ENCODE data around the gene SLC17A1.
"Not testable (repeated sequence)": the region's sequence is repeated elsewhere in the genome, so short reads cannot be mapped to it uniquely, and the experiment has no call there.

SLC17A1 gene

DNA sequence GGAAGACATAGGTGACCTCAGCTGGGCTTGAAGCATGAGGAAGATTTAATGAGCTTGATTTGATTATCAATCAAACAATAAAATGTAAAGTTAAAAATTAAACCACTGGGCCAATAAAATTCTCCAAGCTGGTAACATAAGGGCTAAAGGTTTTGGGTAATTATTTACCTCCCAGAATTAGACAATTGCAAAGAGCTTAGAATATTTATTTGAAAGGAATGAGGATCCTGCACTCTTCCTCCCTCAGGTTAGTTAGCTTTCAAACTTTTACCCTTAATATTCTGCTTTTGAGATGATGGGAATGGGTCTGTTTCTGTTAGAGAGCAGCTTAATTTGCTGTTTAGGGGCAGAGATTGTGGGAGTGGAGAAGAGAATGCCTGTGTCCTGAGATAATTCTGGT, 77.3 kb downstream of the SLC17A1 start, which contains the start of gene SLC17A4:
SLC17A4 (plus strand) TSS at position 208 of the 400 bp plus-strand sequence. CDS start 7,221 bp downstream, outside the sequence.
- Histone ChIP-seq H3K27ac (no peak within 1 kb of the TSS), H3K4me3 (IDR thresholded peaks at IDR 0.05; ENCODE audit: insufficient read depth, low read depth, low read length) (no peak within 1 kb of the TSS), H3K9ac (no peak within 1 kb of the TSS), H2AFZ (ENCODE audit: low read depth) (no peak within 1 kb of the TSS), H3K36me3 (ENCODE audit: insufficient read depth) (no peaks in the 10 kb centered on the region), H3K4me1 (ENCODE audit: low read depth, poor library complexity, severe bottlenecking) (no peaks in the 10 kb centered on the region), H4K20me1 (ENCODE audit: insufficient read depth) (no peaks in the 10 kb centered on the region), H3K27me3 (ENCODE audit: insufficient read depth, low read depth) (no peaks in the 10 kb centered on the region), H3K4me2 (no peak within 1 kb of the TSS), H3K79me2 (ENCODE audit: insufficient read depth, low read depth) (no peaks in the 10 kb centered on the region)
- TF ChIP-seq, protein P1, sequence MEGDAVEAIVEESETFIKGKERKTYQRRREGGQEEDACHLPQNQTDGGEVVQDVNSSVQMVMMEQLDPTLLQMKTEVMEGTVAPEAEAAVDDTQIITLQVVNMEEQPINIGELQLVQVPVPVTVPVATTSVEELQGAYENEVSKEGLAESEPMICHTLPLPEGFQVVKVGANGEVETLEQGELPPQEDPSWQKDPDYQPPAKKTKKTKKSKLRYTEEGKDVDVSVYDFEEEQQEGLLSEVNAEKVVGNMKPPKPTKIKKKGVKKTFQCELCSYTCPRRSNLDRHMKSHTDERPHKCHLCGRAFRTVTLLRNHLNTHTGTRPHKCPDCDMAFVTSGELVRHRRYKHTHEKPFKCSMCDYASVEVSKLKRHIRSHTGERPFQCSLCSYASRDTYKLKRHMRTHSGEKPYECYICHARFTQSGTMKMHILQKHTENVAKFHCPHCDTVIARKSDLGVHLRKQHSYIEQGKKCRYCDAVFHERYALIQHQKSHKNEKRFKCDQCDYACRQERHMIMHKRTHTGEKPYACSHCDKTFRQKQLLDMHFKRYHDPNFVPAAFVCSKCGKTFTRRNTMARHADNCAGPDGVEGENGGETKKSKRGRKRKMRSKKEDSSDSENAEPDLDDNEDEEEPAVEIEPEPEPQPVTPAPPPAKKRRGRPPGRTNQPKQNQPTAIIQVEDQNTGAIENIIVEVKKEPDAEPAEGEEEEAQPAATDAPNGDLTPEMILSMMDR (conservative IDR thresholded peaks at IDR 0.05; ENCODE audit: low read depth, low read length): no peak

- Histone ChIP-seq H3K27ac (no peak overlapping the region), H3K4me3 (IDR thresholded peaks at IDR 0.05; ENCODE audit: insufficient read depth, low read depth, low read length) (no peak overlapping the region), H3K4me2 (no peak overlapping the region), H3K79me2 (ENCODE audit: insufficient read depth, low read depth) (no peaks in the 10 kb centered on the region), H3K4me1 (ENCODE audit: low read depth, poor library complexity, severe bottlenecking) (no peaks in the 10 kb centered on the region), H3K27me3 (ENCODE audit: insufficient read depth, low read depth) (no peaks in the 10 kb centered on the region), H3K36me3 (ENCODE audit: insufficient read depth) (no peaks in the 10 kb centered on the region), H3K9ac (no peak overlapping the region), H4K20me1 (ENCODE audit: insufficient read depth) (no peaks in the 10 kb centered on the region), H2AFZ (ENCODE audit: low read depth) (no peak overlapping the region)
- TF ChIP-seq, protein P1 (conservative IDR thresholded peaks at IDR 0.05; ENCODE audit: low read depth, low read length): no peak
Measured at GRCh38 chr6:25753079-25753478, 78.8 kb downstream of the SLC17A1 start.

- Histone ChIP-seq H4K20me1 (ENCODE audit: insufficient read depth) (no peaks in the 10 kb centered on the region), H3K4me2 (no peak overlapping the region), H3K36me3 (ENCODE audit: insufficient read depth) (no peaks in the 10 kb centered on the region), H3K9ac (no peak overlapping the region), H3K4me3 (IDR thresholded peaks at IDR 0.05; ENCODE audit: insufficient read depth, low read depth, low read length) (no peak overlapping the region), H3K27ac (no peak overlapping the region), H3K79me2 (ENCODE audit: insufficient read depth, low read depth) (no peaks in the 10 kb centered on the region), H3K27me3 (ENCODE audit: insufficient read depth, low read depth) (no peaks in the 10 kb centered on the region), H2AFZ (ENCODE audit: low read depth) (no peak overlapping the region), H3K4me1 (ENCODE audit: low read depth, poor library complexity, severe bottlenecking) (no peaks in the 10 kb centered on the region)
- TF ChIP-seq, protein P1 (conservative IDR thresholded peaks at IDR 0.05; ENCODE audit: low read depth, low read length): no peak
Measured at GRCh38 chr6:25750906-25751305, 80.9 kb downstream of the SLC17A1 start.

DNA sequence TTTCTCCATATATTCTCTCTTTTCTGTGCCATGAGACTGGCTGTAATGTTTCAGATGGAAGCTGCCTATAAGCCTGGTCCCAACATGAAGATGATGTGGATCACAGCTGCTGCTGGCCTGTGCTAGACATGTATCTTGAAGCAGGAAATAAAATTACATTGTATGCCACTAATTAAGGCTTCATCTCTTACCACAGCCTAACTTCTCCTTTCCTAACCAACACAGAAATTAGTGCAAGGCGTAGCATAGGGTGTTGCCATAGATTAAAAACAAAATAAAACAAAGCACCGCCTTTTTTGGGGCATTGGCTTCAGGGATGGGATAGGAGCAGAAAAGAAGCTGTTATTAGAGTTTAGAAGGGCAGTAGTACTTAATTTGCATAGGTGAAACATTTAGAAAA, 82.0 kb downstream of the SLC17A1 start:
- Histone ChIP-seq H3K27ac (no peak overlapping the region), H3K27me3 (ENCODE audit: insufficient read depth, low read depth) (no peaks in the 10 kb centered on the region), H3K79me2 (ENCODE audit: insufficient read depth, low read depth) (no peaks in the 10 kb centered on the region), H2AFZ (ENCODE audit: low read depth) (no peak overlapping the region), H3K9ac (no peak overlapping the region), H4K20me1 (ENCODE audit: insufficient read depth) (no peaks in the 10 kb centered on the region), H3K4me2 (no peak overlapping the region), H3K4me3 (IDR thresholded peaks at IDR 0.05; ENCODE audit: insufficient read depth, low read depth, low read length) (no peak overlapping the region), H3K36me3 (ENCODE audit: insufficient read depth) (no peaks in the 10 kb centered on the region), H3K4me1 (ENCODE audit: low read depth, poor library complexity, severe bottlenecking) (no peaks in the 10 kb centered on the region)
- TF ChIP-seq, protein P1 (conservative IDR thresholded peaks at IDR 0.05; ENCODE audit: low read depth, low read length): no peak

GRCh38 chr6:25748601-25749517, 83.0 kb downstream of the SLC17A1 start:
- H3K4me1 ChIP-seq (ENCODE audit: low read depth, poor library complexity, severe bottlenecking); H3K79me2 ChIP-seq (ENCODE audit: insufficient read depth, low read depth); H3K27me3 ChIP-seq (ENCODE audit: insufficient read depth, low read depth); H3K4me2 ChIP-seq; H3K27ac ChIP-seq; H3K9ac ChIP-seq; H2AFZ ChIP-seq (ENCODE audit: low read depth); H3K4me3 ChIP-seq (IDR thresholded peaks at IDR 0.05; ENCODE audit: insufficient read depth, low read depth, low read length); H4K20me1 ChIP-seq (ENCODE audit: insufficient read depth); H3K36me3 ChIP-seq (ENCODE audit: insufficient read depth): not testable (repeated sequence)
